ENCODE measurements around the gene CRB2.

DNA sequence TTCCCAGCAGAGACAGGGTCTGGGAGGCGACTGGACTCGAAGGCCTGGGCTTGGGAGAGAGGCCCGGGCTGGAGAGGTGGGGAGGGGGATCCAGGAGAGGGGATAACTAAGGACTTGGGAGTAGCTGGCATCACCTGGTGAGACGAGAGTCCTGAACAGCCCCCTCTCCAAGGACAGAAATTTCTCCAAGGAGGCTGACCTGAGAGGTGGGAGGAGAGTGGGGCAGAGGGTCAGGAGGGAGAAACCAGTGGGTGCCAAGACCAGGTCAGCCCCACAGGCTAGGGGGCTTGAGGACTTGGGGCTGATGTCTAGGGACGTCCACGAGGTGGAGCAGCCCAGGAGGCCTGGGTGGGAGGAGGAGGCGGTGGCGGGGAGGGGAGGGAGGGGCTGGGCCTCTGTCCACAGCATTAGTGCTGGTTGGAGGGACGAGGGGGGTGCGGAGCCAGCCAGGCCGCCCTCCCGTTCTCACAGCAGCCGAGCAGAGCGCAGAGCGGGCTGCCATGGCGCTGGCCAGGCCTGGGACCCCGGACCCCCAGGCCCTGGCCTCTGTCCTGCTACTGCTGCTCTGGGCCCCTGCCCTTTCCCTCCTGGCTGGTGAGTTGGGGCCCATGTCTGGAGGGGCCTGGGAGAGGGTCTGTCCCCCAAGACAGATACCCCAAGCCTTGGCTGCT lies at the start of gene CRB2:
- TF ChIP-seq CTCF (IDR thresholded peaks at IDR 0.05; ENCODE audit: low read length) (no peak), EZH2phosphoT487 (IDR thresholded peaks at IDR 0.05; ENCODE audit: low read length) (no peak)

All from MM.1S (cell line).